ENCODE data around the gene CIBAR2. TPM values are rescaled to one million over a fixed set of nuclear protein-coding genes. Genes with fewer than 3 reads are reported as not detected.

CIBAR2 gene
- total RNA-seq, 2 experiments from 2014 or later = not detected

DNA sequence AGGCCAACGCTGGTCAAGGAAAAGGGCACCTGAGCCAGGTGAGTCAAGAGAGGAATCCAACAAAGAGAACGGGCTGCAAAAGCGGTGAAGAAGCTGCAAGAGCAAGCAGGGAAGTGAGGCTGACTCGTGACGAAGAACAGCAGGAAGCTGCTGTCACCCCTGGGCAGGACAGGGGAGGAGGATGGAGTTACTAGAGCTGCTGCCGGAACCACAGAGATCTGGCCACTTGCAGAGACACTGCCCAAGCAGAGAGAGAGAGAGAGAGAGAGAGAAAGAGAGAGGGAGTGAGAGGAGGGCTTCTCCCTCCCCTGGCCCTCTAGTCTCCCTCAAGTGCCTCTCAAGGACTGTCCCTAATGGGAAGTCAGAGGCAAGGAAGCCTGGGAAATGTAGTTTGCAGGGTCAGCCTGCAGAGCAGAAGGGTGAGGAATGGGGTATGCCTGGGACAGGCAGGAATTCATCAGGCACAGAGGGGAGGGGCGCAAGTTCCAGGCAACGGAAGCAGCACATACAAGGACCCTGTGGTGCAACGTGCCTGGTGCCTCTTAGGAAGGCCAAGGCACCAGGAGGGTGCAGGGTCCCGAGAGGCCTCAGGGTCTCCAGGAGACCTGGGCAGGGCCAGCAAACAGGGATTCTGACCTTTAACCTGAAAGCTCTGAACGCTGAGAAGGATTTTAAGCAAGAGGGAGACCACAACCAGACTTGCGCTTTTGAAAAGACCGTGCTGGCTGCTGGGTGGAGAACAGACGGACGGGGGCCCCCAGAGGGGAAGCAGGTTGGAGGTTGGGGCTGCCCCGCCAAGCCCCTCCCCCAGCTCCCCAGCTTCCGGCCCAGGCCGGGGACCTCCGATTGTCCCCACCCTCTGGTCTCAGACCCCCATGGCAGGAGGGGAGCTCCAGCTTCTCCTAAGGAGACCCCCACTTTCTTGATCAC, 45.8 kb upstream of the CIBAR2 start:
- CTCF ChIA-PET = no interaction called here
- Mint-ChIP-seq H3K27me3 (no peaks in the 10 kb centered on the region), H3K9me3 (no peaks in the 10 kb centered on the region), H3K27ac (peak overlapping the region; percentile 81), H3K4me3 (peak overlapping the region; percentile 88), H3K4me1 (ENCODE audit: low read depth) (peaks cover 23% of the 10 kb centered on the region), H3K36me3 (ENCODE audit: low read depth) (no peaks in the 10 kb centered on the region)
- peak overlapping the region; percentile 13 to 22 for H3K27ac ChIP-seq (ENCODE audit: low read depth in 1 of 2, low read length in 2 of 2)
- H3K9me3 ChIP-seq (ENCODE audit: control insufficient read depth in 1 of 2, insufficient read depth in 1 of 2, low read length in 2 of 2) = no peaks in the 10 kb centered on the region
- H3K27me3 ChIP-seq (ENCODE audit: control insufficient read depth in 1 of 2, insufficient read depth in 2 of 2, low read length in 2 of 2) = no peaks in the 10 kb centered on the region
- H3K36me3 ChIP-seq (ENCODE audit: insufficient read depth, low read length) = no peaks in the 10 kb centered on the region
- peaks cover 13% of the 10 kb centered on the region for H3K4me1 ChIP-seq (ENCODE audit: insufficient read depth, low read length)
- POLR2A ChIA-PET = no interaction called here
- DNase-seq = peak in 10 of 14 experiments; percentile 7 to 51 (median 32)
- peak; percentile 69 for ATAC-seq (ENCODE audit: poor library complexity)
- H3K4me3 ChIP-seq (ENCODE audit: low read length) = peak overlapping the region; percentile 40
- TF ChIP-seq, protein P1, sequence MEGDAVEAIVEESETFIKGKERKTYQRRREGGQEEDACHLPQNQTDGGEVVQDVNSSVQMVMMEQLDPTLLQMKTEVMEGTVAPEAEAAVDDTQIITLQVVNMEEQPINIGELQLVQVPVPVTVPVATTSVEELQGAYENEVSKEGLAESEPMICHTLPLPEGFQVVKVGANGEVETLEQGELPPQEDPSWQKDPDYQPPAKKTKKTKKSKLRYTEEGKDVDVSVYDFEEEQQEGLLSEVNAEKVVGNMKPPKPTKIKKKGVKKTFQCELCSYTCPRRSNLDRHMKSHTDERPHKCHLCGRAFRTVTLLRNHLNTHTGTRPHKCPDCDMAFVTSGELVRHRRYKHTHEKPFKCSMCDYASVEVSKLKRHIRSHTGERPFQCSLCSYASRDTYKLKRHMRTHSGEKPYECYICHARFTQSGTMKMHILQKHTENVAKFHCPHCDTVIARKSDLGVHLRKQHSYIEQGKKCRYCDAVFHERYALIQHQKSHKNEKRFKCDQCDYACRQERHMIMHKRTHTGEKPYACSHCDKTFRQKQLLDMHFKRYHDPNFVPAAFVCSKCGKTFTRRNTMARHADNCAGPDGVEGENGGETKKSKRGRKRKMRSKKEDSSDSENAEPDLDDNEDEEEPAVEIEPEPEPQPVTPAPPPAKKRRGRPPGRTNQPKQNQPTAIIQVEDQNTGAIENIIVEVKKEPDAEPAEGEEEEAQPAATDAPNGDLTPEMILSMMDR (IDR thresholded peaks at IDR 0.05) = no peak
- intact Hi-C loops (cut with DNase I, micrococcal nuclease) = no loop called here

DNA sequence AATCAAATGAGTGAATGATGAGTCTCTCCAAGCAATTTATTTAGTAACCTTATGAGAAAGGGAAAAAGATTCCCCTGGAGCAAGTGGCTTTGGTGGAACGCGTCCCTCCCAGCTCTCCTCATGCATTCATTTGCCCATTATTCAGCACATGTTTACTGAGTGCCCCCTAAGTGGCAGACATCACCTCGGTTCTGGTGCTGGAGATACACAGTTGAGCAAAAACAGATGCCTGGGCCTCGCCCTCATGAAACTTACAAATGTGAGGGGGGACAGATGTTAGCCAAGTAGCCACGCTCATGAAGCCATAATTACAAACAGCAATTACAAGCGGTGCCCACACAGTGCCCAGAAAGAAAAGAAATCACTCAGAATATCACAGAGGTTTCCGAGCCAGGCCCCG, 45.1 kb upstream of the CIBAR2 start:
- H3K4me3 Mint-ChIP-seq = peak overlapping the region; percentile 88
- no peaks in the 10 kb centered on the region for H3K36me3 Mint-ChIP-seq (ENCODE audit: low read depth)
- intact Hi-C loops (cut with DNase I, micrococcal nuclease) = no loop called here
- Histone ChIP-seq H3K36me3 (ENCODE audit: insufficient read depth, low read length) (no peaks in the 10 kb centered on the region), H3K4me3 (ENCODE audit: low read length) (peak overlapping the region; percentile 40), H3K9me3 (ENCODE audit: control insufficient read depth in 1 of 2, insufficient read depth in 1 of 2, low read length in 2 of 2) (no peaks in the 10 kb centered on the region), H3K4me1 (ENCODE audit: insufficient read depth, low read length) (peaks cover 13% of the 10 kb centered on the region), H3K27ac (ENCODE audit: low read depth in 1 of 2, low read length in 2 of 2) (peak overlapping the region; percentile 13 to 22), H3K27me3 (ENCODE audit: control insufficient read depth in 1 of 2, insufficient read depth in 2 of 2, low read length in 2 of 2) (no peaks in the 10 kb centered on the region)
- peaks cover 23% of the 10 kb centered on the region for H3K4me1 Mint-ChIP-seq (ENCODE audit: low read depth)
- peak overlapping the region; percentile 81 for H3K27ac Mint-ChIP-seq
- TF ChIP-seq, protein P1 (IDR thresholded peaks at IDR 0.05) = no peak
- ATAC-seq (ENCODE audit: poor library complexity) (no peak), DNase-seq (no peak)
- H3K27me3 Mint-ChIP-seq = no peaks in the 10 kb centered on the region
- ChIA-PET POLR2A (no interaction called here), CTCF (no interaction called here)
- no peaks in the 10 kb centered on the region for H3K9me3 Mint-ChIP-seq

DNA sequence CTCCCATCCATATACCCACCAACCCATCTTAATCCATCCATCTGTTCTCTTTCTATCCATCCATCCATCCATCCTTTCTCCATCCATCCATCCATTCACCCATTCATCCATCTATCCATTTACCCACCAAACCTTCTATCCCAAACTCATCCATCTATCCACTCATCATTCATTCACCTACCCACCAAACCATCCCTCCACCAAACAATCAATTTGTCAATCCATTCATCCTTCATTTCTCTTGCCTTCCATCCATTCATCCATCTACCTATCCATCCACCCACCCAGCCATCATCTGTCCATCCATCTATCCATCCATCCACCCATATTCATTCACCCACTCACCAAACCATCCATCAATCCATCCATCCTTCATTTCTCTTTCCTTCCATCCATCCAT, 44.6 kb upstream of the CIBAR2 start:
- CTCF ChIA-PET = no interaction called here
- Histone ChIP-seq H3K36me3 (ENCODE audit: insufficient read depth, low read length) (no peaks in the 10 kb centered on the region), H3K4me3 (ENCODE audit: low read length) (no peak overlapping the region), H3K9me3 (ENCODE audit: control insufficient read depth in 1 of 2, insufficient read depth in 1 of 2, low read length in 2 of 2) (no peaks in the 10 kb centered on the region), H3K4me1 (ENCODE audit: insufficient read depth, low read length) (peaks cover 13% of the 10 kb centered on the region), H3K27ac (ENCODE audit: low read depth in 1 of 2, low read length in 2 of 2) (no peak overlapping the region), H3K27me3 (ENCODE audit: control insufficient read depth in 1 of 2, insufficient read depth in 2 of 2, low read length in 2 of 2) (no peaks in the 10 kb centered on the region)
- Mint-ChIP-seq H3K27ac (peak overlapping the region; percentile 81), H3K36me3 (ENCODE audit: low read depth) (no peaks in the 10 kb centered on the region), H3K4me1 (ENCODE audit: low read depth) (peaks cover 23% of the 10 kb centered on the region), H3K27me3 (no peaks in the 10 kb centered on the region), H3K4me3 (no peak overlapping the region), H3K9me3 (no peaks in the 10 kb centered on the region)
- intact Hi-C loops (cut with DNase I, micrococcal nuclease) = no loop called here
- TF ChIP-seq, protein P1 (IDR thresholded peaks at IDR 0.05) = no peak
- ATAC-seq (ENCODE audit: poor library complexity) = no peak
- POLR2A ChIA-PET = no interaction called here
- no peak for DNase-seq
